Measurements from ENCODE around the gene KLF5.
"Not testable (repeated sequence)": the region's sequence is repeated elsewhere in the genome, so short reads cannot be mapped to it uniquely, and the experiment has no call there.

KLF5 gene

GRCh38 chr13:73045031-73045430 is 13.8 kb upstream of the KLF5 start:
- no peak overlapping the region for H3K27ac Mint-ChIP-seq (ENCODE audit: low read depth)
- H3K27me3 Mint-ChIP-seq: peaks cover under 1% of the 10 kb centered on the region
- no peaks in the 10 kb centered on the region for H3K9me3 Mint-ChIP-seq
- DNase-seq (ENCODE audit: low spot score in 2 of 2) (no peak), ATAC-seq (replicated peaks; ENCODE audit: extremely low read depth, poor library complexity, severe bottlenecking) (no peak)
- no peaks in the 10 kb centered on the region for H3K36me3 Mint-ChIP-seq (ENCODE audit: insufficient read depth)
- H3K4me1 Mint-ChIP-seq: no peaks in the 10 kb centered on the region
- H3K4me3 Mint-ChIP-seq: no peak overlapping the region

DNA sequence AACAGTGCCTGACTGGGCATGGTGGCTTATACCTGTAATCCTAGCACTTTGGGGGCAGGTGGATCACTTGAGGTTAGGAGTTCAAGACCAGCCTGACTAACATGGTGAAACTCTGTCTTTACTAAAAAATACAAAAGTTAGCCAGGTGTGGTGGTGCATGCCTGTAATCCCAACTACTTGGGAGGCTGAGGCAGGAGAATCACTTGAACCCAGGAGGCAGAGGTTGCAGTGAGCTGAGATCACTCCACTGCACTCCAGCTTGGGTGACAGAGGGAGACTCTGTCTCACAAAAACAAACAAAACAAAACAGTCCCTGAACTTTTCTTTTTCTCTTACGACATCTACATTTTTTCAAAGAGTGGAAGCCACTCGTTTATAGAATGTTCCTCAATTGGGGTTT is 10.2 kb upstream of the KLF5 start:
- not testable (repeated sequence) for ATAC-seq (replicated peaks; ENCODE audit: extremely low read depth, poor library complexity, severe bottlenecking); DNase-seq (ENCODE audit: low spot score in 2 of 2); H3K9me3 Mint-ChIP-seq; H3K4me1 Mint-ChIP-seq; H3K27ac Mint-ChIP-seq (ENCODE audit: low read depth); H3K36me3 Mint-ChIP-seq (ENCODE audit: insufficient read depth); H3K4me3 Mint-ChIP-seq
- H3K27me3 Mint-ChIP-seq: peaks cover 18% of the 10 kb centered on the region

DNA sequence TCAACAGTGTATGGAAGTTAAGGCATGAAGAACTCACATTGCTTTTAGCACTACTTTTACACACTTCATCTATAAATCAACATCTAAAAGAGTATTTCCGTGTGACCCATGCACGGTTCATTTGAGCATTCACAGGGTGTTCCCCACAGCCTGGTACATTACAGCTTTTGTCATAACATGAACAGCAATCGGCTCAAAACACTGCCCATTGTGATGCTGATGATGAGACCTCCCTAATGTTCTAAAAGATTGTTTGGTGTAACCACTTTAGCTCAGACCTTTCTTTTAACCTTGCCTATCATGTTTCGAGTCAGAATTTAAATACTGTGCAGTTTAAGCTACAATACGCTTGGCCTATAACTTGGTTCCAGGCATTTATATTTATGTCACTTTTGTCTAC is 4.1 kb upstream of the KLF5 start:
- Mint-ChIP-seq H3K36me3 (ENCODE audit: insufficient read depth) (peaks cover 5% of the 10 kb centered on the region), H3K27ac (ENCODE audit: low read depth) (no peak overlapping the region), H3K27me3 (peaks cover 66% of the 10 kb centered on the region), H3K4me3 (no peak overlapping the region), H3K4me1 (peaks cover 9% of the 10 kb centered on the region), H3K9me3 (no peaks in the 10 kb centered on the region)
- no peak for ATAC-seq (replicated peaks; ENCODE audit: extremely low read depth, poor library complexity, severe bottlenecking)
- no peak for DNase-seq (ENCODE audit: low spot score in 2 of 2)

DNA sequence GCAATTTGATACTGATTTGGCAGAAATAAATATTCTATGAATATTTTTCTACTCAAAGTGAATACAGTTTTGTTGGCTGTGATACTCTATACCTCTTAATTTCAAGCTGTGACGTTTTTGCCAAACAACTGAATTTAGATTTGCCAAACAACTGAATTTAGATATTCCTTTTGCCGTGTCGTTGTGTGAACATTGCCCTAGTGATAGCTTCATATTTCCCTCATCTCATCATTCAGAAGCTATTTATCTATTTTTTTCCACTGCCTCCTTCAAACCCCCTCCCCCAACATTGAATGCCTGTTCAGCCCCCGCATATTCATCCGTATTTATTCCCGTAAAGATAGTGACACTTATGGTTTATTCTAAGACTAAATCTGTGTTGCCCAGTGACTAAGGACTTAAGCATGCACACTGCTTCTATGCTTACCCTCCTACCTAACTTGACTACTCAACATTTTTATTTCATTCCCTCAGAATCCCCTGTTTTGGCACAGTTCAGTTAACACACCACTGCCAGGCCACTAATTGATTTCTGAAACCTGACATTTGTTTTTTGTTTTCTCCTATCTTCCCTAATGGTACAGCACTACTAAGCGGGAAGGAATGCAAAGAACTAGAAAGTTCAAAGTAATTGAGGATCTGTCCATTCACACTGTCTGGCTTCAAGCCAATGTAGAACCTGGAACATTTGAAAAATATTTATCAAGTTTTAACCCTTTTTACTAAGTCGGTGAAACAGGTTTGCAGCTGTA is 2.8 kb upstream of the KLF5 start:
- no peak for DNase-seq (ENCODE audit: low spot score in 2 of 2)
- Mint-ChIP-seq H3K27ac (ENCODE audit: low read depth) (no peak overlapping the region), H3K4me3 (no peak overlapping the region), H3K27me3 (peaks cover 68% of the 10 kb centered on the region), H3K4me1 (peaks cover 17% of the 10 kb centered on the region), H3K36me3 (ENCODE audit: insufficient read depth) (peaks cover 5% of the 10 kb centered on the region), H3K9me3 (no peaks in the 10 kb centered on the region)
- no peak for ATAC-seq (replicated peaks; ENCODE audit: extremely low read depth, poor library complexity, severe bottlenecking)

DNA sequence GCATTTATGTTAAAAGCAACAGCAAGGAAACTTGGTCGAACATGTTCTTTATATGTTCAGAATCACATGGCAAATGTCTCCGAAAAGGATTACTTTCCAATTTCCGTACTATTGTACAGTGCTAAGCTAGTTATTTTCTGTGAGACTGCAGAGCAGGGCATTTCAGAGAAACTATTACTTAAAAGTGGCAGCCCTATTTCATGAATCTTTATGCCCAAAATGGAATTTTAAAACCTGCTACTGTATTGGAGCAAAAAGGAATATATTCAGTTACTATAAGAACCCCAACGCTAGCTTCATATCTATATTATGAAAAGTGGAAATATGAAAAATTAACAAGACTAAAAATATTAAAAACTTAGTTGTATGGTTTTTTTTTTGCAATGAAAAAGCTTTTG is 2.2 kb upstream of the KLF5 start:
- Mint-ChIP-seq H3K9me3 (no peaks in the 10 kb centered on the region), H3K4me3 (no peak overlapping the region), H3K4me1 (peaks cover 17% of the 10 kb centered on the region), H3K36me3 (ENCODE audit: insufficient read depth) (peaks cover 5% of the 10 kb centered on the region), H3K27me3 (peaks cover 64% of the 10 kb centered on the region), H3K27ac (ENCODE audit: low read depth) (no peak overlapping the region)
- DNase-seq (ENCODE audit: low spot score in 2 of 2) (no peak), ATAC-seq (replicated peaks; ENCODE audit: extremely low read depth, poor library complexity, severe bottlenecking) (no peak)

GRCh38 chr13:73057284-73058063 is 1.3 kb upstream of the KLF5 start:
- Mint-ChIP-seq H3K4me3 (peak overlapping the region; percentile 79), H3K27ac (ENCODE audit: low read depth) (no peak overlapping the region), H3K27me3 (peaks cover 63% of the 10 kb centered on the region), H3K4me1 (peaks cover 17% of the 10 kb centered on the region), H3K9me3 (no peaks in the 10 kb centered on the region), H3K36me3 (ENCODE audit: insufficient read depth) (peaks cover 5% of the 10 kb centered on the region)
- DNase-seq (ENCODE audit: low spot score in 2 of 2): no peak
- no peak for ATAC-seq (replicated peaks; ENCODE audit: extremely low read depth, poor library complexity, severe bottlenecking)

DNA sequence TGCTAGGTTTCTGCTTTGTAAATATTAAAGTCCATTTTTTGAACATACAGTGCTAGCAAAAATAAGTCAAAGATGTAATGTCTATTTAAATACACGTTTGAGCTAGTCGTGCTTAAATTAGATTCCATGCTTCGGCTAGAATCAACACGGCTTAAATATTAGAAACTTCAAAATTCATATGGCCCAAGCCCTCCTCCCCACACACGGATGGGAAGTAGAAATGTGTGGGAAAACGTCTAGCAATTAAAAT is 816 bp upstream of the KLF5 start:
- Mint-ChIP-seq H3K4me1 (peaks cover 17% of the 10 kb centered on the region), H3K27me3 (peaks cover 63% of the 10 kb centered on the region), H3K9me3 (no peaks in the 10 kb centered on the region), H3K4me3 (peak overlapping the region; percentile 79), H3K36me3 (ENCODE audit: insufficient read depth) (peaks cover 6% of the 10 kb centered on the region), H3K27ac (ENCODE audit: low read depth) (no peak overlapping the region)
- ATAC-seq (replicated peaks; ENCODE audit: extremely low read depth, poor library complexity, severe bottlenecking) (no peak), DNase-seq (ENCODE audit: low spot score in 2 of 2) (no peak)

DNA sequence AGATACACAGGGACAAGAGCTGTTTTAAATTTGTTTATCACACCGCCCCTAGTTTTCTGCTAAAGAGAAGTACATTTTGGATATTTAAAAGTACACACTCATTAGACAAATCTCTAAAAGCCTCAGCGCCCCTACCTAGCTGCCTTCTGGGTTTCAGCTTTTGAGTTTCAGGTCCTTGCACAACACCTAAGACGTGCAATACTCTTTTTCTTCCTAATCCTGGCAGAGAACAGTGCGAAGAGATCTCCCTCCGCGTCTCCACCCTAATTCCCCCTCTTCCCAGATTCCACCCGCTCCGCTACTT is 421 bp upstream of the KLF5 start:
- DNase-seq (ENCODE audit: low spot score in 2 of 2) (no peak), ATAC-seq (replicated peaks; ENCODE audit: extremely low read depth, poor library complexity, severe bottlenecking) (peak; percentile 3)
- peak overlapping the region; percentile 79 for H3K4me3 Mint-ChIP-seq
- H3K27ac Mint-ChIP-seq (ENCODE audit: low read depth): peak overlapping the region; percentile 27
- peaks cover 8% of the 10 kb centered on the region for H3K36me3 Mint-ChIP-seq (ENCODE audit: insufficient read depth)
- H3K4me1 Mint-ChIP-seq: peaks cover 17% of the 10 kb centered on the region
- H3K27me3 Mint-ChIP-seq: peaks cover 63% of the 10 kb centered on the region
- no peaks in the 10 kb centered on the region for H3K9me3 Mint-ChIP-seq

DNA sequence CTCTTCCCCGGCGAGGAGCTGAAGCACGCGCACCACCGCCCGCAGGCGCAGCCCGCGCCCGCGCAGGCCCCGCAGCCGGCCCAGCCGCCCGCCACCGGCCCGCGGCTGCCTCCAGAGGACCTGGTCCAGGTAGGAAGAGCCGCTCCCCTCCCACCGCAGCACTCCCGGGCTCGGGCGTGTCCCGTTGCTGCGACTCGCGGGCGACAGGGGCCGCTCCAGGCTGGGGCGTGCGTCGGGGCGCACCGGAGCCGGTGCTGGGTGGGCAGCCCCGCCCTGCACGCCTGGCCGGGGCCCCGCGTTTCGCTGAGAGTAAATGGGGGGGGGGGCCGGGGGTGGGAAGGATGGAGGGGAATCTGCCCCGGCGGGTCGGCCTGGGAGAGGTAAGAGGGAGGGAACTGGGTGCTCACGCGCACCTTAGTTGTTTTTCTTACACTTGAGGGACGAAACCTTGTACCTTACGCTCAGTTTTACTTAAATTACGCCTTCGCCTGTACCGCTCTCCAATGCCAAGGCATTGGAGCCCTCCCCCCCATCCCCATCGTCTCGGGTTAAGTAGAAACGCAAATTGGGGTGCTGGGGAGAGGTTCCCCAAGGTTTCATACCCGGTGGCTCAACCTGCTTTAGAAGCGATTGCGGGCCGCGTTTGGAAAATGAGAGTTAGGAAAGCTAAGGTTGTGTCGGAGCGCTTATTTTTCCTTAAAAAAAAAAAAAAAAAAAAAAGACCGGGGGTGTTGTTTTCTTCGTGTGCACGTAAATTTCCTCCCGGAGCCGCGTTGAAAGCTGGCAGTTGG is 850 bp downstream of the KLF5 start:
- Mint-ChIP-seq H3K9me3 (no peaks in the 10 kb centered on the region), H3K27me3 (peaks cover 57% of the 10 kb centered on the region), H3K4me1 (peaks cover 17% of the 10 kb centered on the region), H3K4me3 (peak overlapping the region; percentile 79), H3K36me3 (ENCODE audit: insufficient read depth) (peaks cover 8% of the 10 kb centered on the region), H3K27ac (ENCODE audit: low read depth) (no peak overlapping the region)
- DNase-seq (ENCODE audit: low spot score in 2 of 2) (no peak), ATAC-seq (replicated peaks; ENCODE audit: extremely low read depth, poor library complexity, severe bottlenecking) (peak; percentile 22)

DNA sequence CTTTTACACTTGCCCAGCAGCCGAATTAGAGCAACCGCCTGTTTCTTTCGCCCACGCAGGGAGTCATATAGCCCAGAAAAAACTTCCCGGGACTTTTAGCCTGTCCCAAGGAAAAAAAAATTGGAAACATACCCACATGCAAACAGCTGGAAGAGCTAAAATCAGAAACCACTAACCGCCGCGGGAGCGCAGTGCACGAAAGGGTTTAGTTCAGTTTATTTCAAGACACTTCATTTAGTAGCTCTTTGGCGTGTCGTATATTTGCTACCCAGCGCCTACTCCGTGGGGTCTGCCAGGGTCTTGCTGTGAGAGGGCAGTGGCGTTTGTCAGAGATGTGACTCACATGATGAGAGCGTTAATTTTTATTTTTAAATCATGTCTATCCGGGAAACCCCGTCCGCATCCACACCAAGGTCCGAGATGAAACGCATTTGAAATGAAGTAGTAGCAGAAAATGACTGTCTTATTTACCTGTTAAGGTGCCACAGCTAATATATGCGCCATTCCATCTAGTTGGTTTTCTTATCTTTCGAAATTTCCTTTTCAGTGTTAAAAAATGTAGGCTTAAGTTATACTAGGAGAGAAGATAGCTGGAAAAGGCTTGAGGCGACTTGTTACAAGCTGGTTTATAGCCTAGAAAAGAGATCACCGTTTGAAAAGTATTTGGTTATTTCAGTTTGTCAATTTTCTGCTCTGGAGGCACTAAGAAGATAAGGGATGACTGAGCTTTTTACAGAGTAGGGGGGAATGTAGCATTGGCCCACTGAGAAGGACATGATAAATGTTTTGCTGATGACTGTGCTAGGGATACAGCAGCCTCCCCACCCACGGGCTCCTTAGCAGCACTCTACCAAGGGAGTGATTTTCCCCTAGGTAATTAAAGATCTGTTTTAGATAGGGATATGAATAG is 1.7 kb downstream of the KLF5 start:
- H3K9me3 Mint-ChIP-seq: no peaks in the 10 kb centered on the region
- ATAC-seq (replicated peaks; ENCODE audit: extremely low read depth, poor library complexity, severe bottlenecking) (no peak), DNase-seq (ENCODE audit: low spot score in 2 of 2) (no peak)
- H3K27me3 Mint-ChIP-seq: peaks cover 49% of the 10 kb centered on the region
- H3K27ac Mint-ChIP-seq (ENCODE audit: low read depth): no peak overlapping the region
- H3K4me1 Mint-ChIP-seq: peaks cover 17% of the 10 kb centered on the region
- peak overlapping the region; percentile 61 for H3K4me3 Mint-ChIP-seq
- peaks cover 8% of the 10 kb centered on the region for H3K36me3 Mint-ChIP-seq (ENCODE audit: insufficient read depth)

DNA sequence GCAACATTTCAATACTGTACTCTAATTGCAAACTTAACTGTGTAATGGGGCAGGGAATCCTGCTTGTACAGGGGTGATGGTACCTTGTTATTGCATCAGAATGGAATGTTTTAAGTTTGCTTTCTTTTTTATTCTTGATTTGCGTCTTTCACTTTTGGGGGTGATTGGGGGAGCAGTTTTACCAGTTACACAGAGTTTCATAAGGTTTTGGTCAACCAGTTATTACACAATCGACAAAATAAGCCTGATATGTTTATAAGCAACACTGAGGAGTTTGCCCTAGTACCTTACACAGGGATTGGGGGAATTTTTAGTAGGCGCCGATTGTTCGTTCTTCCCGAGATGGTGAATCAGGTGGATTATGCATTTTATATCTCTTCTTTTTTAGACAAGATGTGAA is 2.7 kb downstream of the KLF5 start:
- peaks cover 17% of the 10 kb centered on the region for H3K4me1 Mint-ChIP-seq
- DNase-seq (ENCODE audit: low spot score in 2 of 2) (no peak), ATAC-seq (replicated peaks; ENCODE audit: extremely low read depth, poor library complexity, severe bottlenecking) (no peak)
- H3K27me3 Mint-ChIP-seq: peaks cover 39% of the 10 kb centered on the region
- no peaks in the 10 kb centered on the region for H3K9me3 Mint-ChIP-seq
- H3K4me3 Mint-ChIP-seq: no peak overlapping the region
- no peak overlapping the region for H3K27ac Mint-ChIP-seq (ENCODE audit: low read depth)
- peaks cover 8% of the 10 kb centered on the region for H3K36me3 Mint-ChIP-seq (ENCODE audit: insufficient read depth)

GRCh38 chr13:73061876-73062275 is 3.1 kb downstream of the KLF5 start:
- DNase-seq (ENCODE audit: low spot score in 2 of 2) (no peak), ATAC-seq (replicated peaks; ENCODE audit: extremely low read depth, poor library complexity, severe bottlenecking) (no peak)
- H3K4me3 Mint-ChIP-seq: no peak overlapping the region
- H3K36me3 Mint-ChIP-seq (ENCODE audit: insufficient read depth): peaks cover 8% of the 10 kb centered on the region
- no peaks in the 10 kb centered on the region for H3K9me3 Mint-ChIP-seq
- H3K27me3 Mint-ChIP-seq: peaks cover 36% of the 10 kb centered on the region
- H3K4me1 Mint-ChIP-seq: peaks cover 17% of the 10 kb centered on the region
- no peak overlapping the region for H3K27ac Mint-ChIP-seq (ENCODE audit: low read depth)
